NB4 (cell line): ENCODE measurements around the gene SMIM38.
"Not testable (repeated sequence)": the region's sequence is repeated elsewhere in the genome, so short reads cannot be mapped to it uniquely, and the experiment has no call there.

Source experiments
- DNase-seq: peaks from one replicate; pipeline ENCODE4 v3.0.0; 2010; ENCODE audit warnings: low read depth
- H3K4me3 ChIP-seq: one replicate; pipeline ENCODE4 v1.5.1; 2011; ENCODE audit warnings: mild to moderate bottlenecking, low read depth, low read length, moderate library complexity
- CTCF ChIP-seq: IDR thresholded peaks from one replicate; pipeline ENCODE4 v1.5.1; 2012; ENCODE audit warnings: low read depth, low read length
- MAX ChIP-seq: IDR thresholded peaks from 2 replicates; pipeline ENCODE4 v1.6.1; 2011; ENCODE audit warnings: low read depth, low read length
- MYC ChIP-seq: IDR thresholded peaks from 2 replicates; pipeline ENCODE4 v1.6.1; 2011; ENCODE audit warnings: low read depth, low read length
- POLR2A ChIP-seq: IDR thresholded peaks from 2 replicates; pipeline ENCODE4 v1.6.1; 2011; ENCODE audit warnings: mild to moderate bottlenecking; ENCODE audit not compliant: insufficient read length; ENCODE audit errors: extremely low read depth

Gene SMIM38

GRCh38 chr11:69134957-69135356, 20.8 kb upstream of the SMIM38 start:
- TF ChIP-seq CTCF (no peak), MYC (no peak), POLR2A (no peak), MAX (no peak)
- no peak overlapping the region for H3K4me3 ChIP-seq
- no peak for DNase-seq

GRCh38 chr11:69135420-69136363, 20.0 kb upstream of the SMIM38 start:
- no peak overlapping the region for H3K4me3 ChIP-seq
- TF ChIP-seq POLR2A (no peak), CTCF (no peak), MAX (no peak), MYC (no peak)
- no peak for DNase-seq

GRCh38 chr11:69136471-69136870, 19.3 kb upstream of the SMIM38 start:
- no peak overlapping the region for H3K4me3 ChIP-seq
- DNase-seq = no peak
- TF ChIP-seq MYC (no peak), CTCF (no peak), POLR2A (no peak), MAX (no peak)

- no peak for DNase-seq
- TF ChIP-seq CTCF (no peak), MYC (no peak), MAX (no peak), POLR2A (no peak)
- H3K4me3 ChIP-seq = no peak overlapping the region
These were observed 18.4 kb upstream of the SMIM38 start for GRCh38 chr11:69137151-69137844.

- H3K4me3 ChIP-seq = no peak overlapping the region
- no peak for DNase-seq
- TF ChIP-seq MYC (no peak), CTCF (no peak), MAX (no peak), POLR2A (no peak)
These were observed 17.5 kb upstream of the SMIM38 start for GRCh38 chr11:69138265-69138664.

GRCh38 chr11:69140161-69140560, 15.6 kb upstream of the SMIM38 start:
- not testable (repeated sequence) for DNase-seq, H3K4me3 ChIP-seq
